NCI-H748 (cell line): ENCODE measurements around the gene FGD5.

Experiments
- DNase-seq: peaks from one replicate; lab custom pipeline; 2025; ENCODE audit not compliant: unreplicated experiment; lab: John Stamatoyannopoulos, UW

The FGD5 gene

GRCh38 chr3:14818804-14819500 lies at the start of gene FGD5:
TSS of gene FGD5 (plus strand) at chr3:14818962. CDS start at chr3:14819072, 110 bp downstream.
- no peak for DNase-seq

GRCh38 chr3:14769544-14770325 lies 49.0 kb upstream of the FGD5 start:
- DNase-seq, result no peak

GRCh38 chr3:14770591-14770990 lies 48.2 kb upstream of the FGD5 start:
- DNase-seq, result no peak

- DNase-seq, result no peak
These were observed 46.9 kb upstream of the FGD5 start for GRCh38 chr3:14771593-14772497.

- DNase-seq, result no peak
These were observed 46.1 kb upstream of the FGD5 start for GRCh38 chr3:14772533-14773138.

- DNase-seq, result no peak
These were observed 45.5 kb upstream of the FGD5 start for GRCh38 chr3:14773281-14773680.

GRCh38 chr3:14773691-14774128 lies 45.1 kb upstream of the FGD5 start:
- no peak for DNase-seq

GRCh38 chr3:14774431-14774830 lies 44.3 kb upstream of the FGD5 start:
- DNase-seq, result no peak

GRCh38 chr3:14775011-14775410 lies 43.8 kb upstream of the FGD5 start:
- no peak for DNase-seq

- DNase-seq, result no peak
These were observed 43.2 kb upstream of the FGD5 start for GRCh38 chr3:14775563-14775962.

- DNase-seq, result no peak
These were observed 39.6 kb upstream of the FGD5 start for GRCh38 chr3:14779069-14779685.

- peak; percentile 65 for DNase-seq
These were observed 37.7 kb upstream of the FGD5 start for GRCh38 chr3:14780927-14781507.

GRCh38 chr3:14783480-14784086 lies 35.2 kb upstream of the FGD5 start:
- no peak for DNase-seq

GRCh38 chr3:14784087-14784681 lies 34.6 kb upstream of the FGD5 start:
- DNase-seq, result peak; percentile 17

GRCh38 chr3:14785207-14786155 lies 33.3 kb upstream of the FGD5 start:
- no peak for DNase-seq

- DNase-seq, result no peak
These were observed 32.4 kb upstream of the FGD5 start for GRCh38 chr3:14786369-14786768.

GRCh38 chr3:14787630-14788029 lies 31.1 kb upstream of the FGD5 start:
- peak; percentile 68 for DNase-seq

GRCh38 chr3:14788644-14789043 lies 30.1 kb upstream of the FGD5 start:
- no peak for DNase-seq
